AG09319 (cell line): ENCODE measurements around the gene SLC22A17.

Experiments
- DNase-seq: peaks from one replicate; pipeline ENCODE4 v3.0.0-alpha.2; 2010; ENCODE audit warnings: low read depth; ENCODE audit errors: extremely low read depth
- CTCF ChIP-seq: IDR thresholded peaks from 2 replicates; pipeline ENCODE4 v1.5.1; 2011; ENCODE audit warnings: low read depth, mild to moderate bottlenecking, inconsistent platforms, low read length, moderate library complexity

SLC22A17 gene

GRCh38 chr14:23380197-23380914, 27.7 kb upstream of the SLC22A17 start:
- no peak for DNase-seq
- TF ChIP-seq CTCF = no peak

GRCh38 chr14:23379366-23380196, 26.9 kb upstream of the SLC22A17 start:
- peak; percentile 99 for TF ChIP-seq CTCF
- DNase-seq = no peak

GRCh38 chr14:23378612-23379220, 26.0 kb upstream of the SLC22A17 start:
- no peak for TF ChIP-seq CTCF
- DNase-seq = no peak

GRCh38 chr14:23377573-23378563, 25.2 kb upstream of the SLC22A17 start:
- DNase-seq = no peak
- TF ChIP-seq CTCF = no peak

- no peak for TF ChIP-seq CTCF
- DNase-seq = no peak
Measured at GRCh38 chr14:23377198-23377550, 24.5 kb upstream of the SLC22A17 start.

- DNase-seq = no peak
- TF ChIP-seq CTCF = no peak
Measured at GRCh38 chr14:23376482-23377197, 24.0 kb upstream of the SLC22A17 start, which contains the start of gene CMTM5. TSS of gene CMTM5 (plus strand) at chr14:23377046. CDS start at chr14:23377252, 206 bp downstream.
